Thyroid gland (tissue), 4 donors: Measurements from ENCODE around the gene DSCAM. TPM values are rescaled to one million over a fixed set of nuclear protein-coding genes. Genes with fewer than 3 reads are reported as not detected.

Source experiments
- DNase-seq, 2 donors: peaks; one replicate each; pipeline ENCODE4 v3.0.0-alpha.2; 2019
- H3K27ac ChIP-seq, 3 donors: fragments of 200-600 bp; sonication (generic); 1 replicate in 2 of 3; 2 replicates in 1 of 3; pipeline ENCODE4 v1.5.1; 2016 to 2019; ENCODE audit warnings: mild to moderate bottlenecking in 1 of 3, moderate library complexity in 1 of 3
- H3K27me3 ChIP-seq: fragments of 200-600 bp; sonication (generic); one replicate; pipeline ENCODE4 v1.5.1; 2019
- H3K36me3 ChIP-seq, 2 donors: fragments of 200-600 bp; sonication (generic); one replicate each; pipeline ENCODE4 v1.5.1; 2016 to 2019
- H3K4me1 ChIP-seq, 2 donors: fragments of 200-600 bp; sonication (generic); one replicate each; pipeline ENCODE4 v1.5.1; 2017 to 2019
- H3K4me3 ChIP-seq, 3 donors: fragments of 200-600 bp; sonication (generic); replicated peaks in 1 of 3; 1 replicate in 2 of 3; 2 replicates in 1 of 3; pipeline ENCODE4 v1.5.1; 2016; ENCODE audit warnings: mild to moderate bottlenecking in 1 of 3
- H3K9me3 ChIP-seq: fragments of 200-600 bp; sonication (generic); one replicate; pipeline ENCODE4 v1.5.1; 2017
- CTCF ChIP-seq, 6 experiments: fragments of 200-600 bp in 3 of 6; fragments of 450-650 bp in 3 of 6; sonication (generic) in 3 of 6; IDR thresholded peaks; one replicate each; pipeline ENCODE4 v1.5.1; 2016 to 2019; ENCODE audit warnings: antibody characterized with exemption in 6 of 6, mild to moderate bottlenecking in 2 of 6, inconsistent platforms in 1 of 6, moderate library complexity in 1 of 6
- POLR2A ChIP-seq, 2 donors: fragments of 450-650 bp; IDR thresholded peaks; one replicate each; pipeline ENCODE4 v1.6.1; 2017; ENCODE audit warnings: antibody characterized with exemption in 2 of 2, mild to moderate bottlenecking in 2 of 2, moderate library complexity in 1 of 2
- WGBS, 2 donors: methylation state at CpG; one replicate each; pipeline ENCODE4 v1.1.5; 2017; 5-methylcytosine and 5-hydroxymethylcytosine counted together
- intact Hi-C: fragments of 100-400 bp; cut with DNase I; formaldehyde crosslinking; loops from one replicate; pipeline ENCODE4 v1.15.1; 2023
- total RNA-seq, 4 donors: library from RNA; depleted of rRNA; stranded (reverse); fragments of >200 nt; gene quantifications; one replicate each; pipeline ENCODE4 v1.2.3, GENCODE V29; 2016

The DSCAM gene
- total RNA-seq, 4 donors from 2014 or later, result 0.20 TPM; not detected in 3

DNA sequence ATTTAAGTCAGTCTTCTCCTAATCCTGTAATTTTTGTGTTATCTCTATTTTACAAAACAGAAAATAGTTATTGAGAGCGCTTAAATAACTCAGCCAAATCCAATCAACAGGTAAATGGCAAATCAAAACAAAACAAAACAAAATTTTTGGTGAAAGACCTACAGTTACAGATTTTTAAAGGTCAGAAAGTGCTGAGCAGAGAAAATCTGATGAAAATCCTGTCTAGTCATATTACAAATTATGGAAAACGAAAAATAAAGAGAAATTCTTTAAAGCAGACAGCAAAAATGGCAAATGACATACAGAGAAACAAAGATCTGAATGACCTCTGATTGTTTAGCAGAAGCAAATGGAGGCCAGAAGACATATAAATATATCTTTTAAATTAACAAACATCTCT is 497.4 kb downstream of the DSCAM start:
- Histone ChIP-seq H3K9me3 (no peaks in the 10 kb centered on the region), H3K36me3 (no peaks in the 10 kb centered on the region), H3K27ac (no peak overlapping the region), H3K4me1 (no peaks in the 10 kb centered on the region), H3K27me3 (no peaks in the 10 kb centered on the region), H3K4me3 (no peak overlapping the region)
- TF ChIP-seq CTCF (IDR thresholded peaks at IDR 0.05), result no peak
- TF ChIP-seq POLR2A (IDR thresholded peaks at IDR 0.05), result no peak
- WGBS, 2 donors, result 81 to 86% methylated on average over 2 of the region's 2 CpGs
- intact Hi-C loops, result no loop called here
- DNase-seq, result no peak

- intact Hi-C loops, result no loop called here
These were observed 501.1 kb downstream of the DSCAM start for GRCh38 chr21:40345711-40346321.

DNA sequence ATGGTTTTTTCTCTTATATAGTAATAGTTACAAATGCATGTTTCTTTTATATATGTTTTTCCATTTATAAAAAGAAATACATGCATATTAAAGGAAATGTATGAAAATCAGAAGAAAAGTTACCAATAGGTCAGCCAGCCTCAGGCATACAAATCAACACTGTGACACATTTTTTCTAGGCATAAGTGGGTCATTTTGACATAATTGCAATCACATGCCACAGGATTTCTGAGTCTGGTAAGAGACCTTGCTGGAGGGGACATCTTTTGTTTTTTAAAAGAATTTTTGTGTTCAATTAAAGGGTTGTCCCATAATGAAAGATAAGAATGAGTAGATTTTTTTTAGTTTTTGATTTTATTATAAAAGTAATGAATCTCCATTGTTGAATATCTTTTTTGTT is 506.6 kb downstream of the DSCAM start:
- no peaks in the 10 kb centered on the region for H3K27me3 ChIP-seq
- H3K27ac ChIP-seq, result no peak overlapping the region
- TF ChIP-seq POLR2A (IDR thresholded peaks at IDR 0.05), result no peak
- no peak for TF ChIP-seq CTCF (IDR thresholded peaks at IDR 0.05)
- no peak for DNase-seq
- H3K4me1 ChIP-seq, result no peaks in the 10 kb centered on the region
- H3K36me3 ChIP-seq, result no peaks in the 10 kb centered on the region
- H3K9me3 ChIP-seq, result no peaks in the 10 kb centered on the region
- no peak overlapping the region for H3K4me3 ChIP-seq
- intact Hi-C loops, result no loop called here

More at GRCh38 chr21:40345711-40346321, 501.1 kb downstream of the DSCAM start:
- Histone ChIP-seq H3K4me1 (no peaks in the 10 kb centered on the region), H3K9me3 (no peaks in the 10 kb centered on the region), H3K36me3 (no peaks in the 10 kb centered on the region), H3K4me3 (no peak overlapping the region), H3K27ac (no peak overlapping the region), H3K27me3 (no peaks in the 10 kb centered on the region)
- DNase-seq, result no peak
- TF ChIP-seq CTCF (IDR thresholded peaks at IDR 0.05) (no peak), POLR2A (IDR thresholded peaks at IDR 0.05) (no peak)
- 84 to 85% methylated on average over 9 of the region's 9 CpGs for WGBS, 2 donors

DNA sequence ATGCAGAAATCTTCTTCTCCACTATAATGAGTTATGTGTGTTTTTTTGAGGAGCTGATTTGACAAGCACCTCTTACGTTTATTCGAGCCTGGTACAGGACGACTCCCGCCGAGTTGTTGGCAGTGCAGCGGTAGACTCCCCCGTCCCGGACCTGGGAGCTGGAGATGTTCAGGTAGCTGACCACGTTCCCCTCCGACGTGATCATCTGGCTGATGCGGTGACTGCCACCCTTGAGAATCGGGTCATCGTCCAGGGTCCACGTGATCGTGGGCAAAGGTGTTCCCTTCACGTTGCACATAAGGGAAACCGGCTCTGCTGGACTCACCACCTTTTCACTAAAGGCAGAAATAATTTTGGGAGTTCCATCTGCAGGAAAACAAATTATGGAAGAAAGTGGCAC is 507.9 kb downstream of the DSCAM start:
- no peak for DNase-seq
- Histone ChIP-seq H3K4me3 (no peak overlapping the region), H3K36me3 (no peaks in the 10 kb centered on the region), H3K27ac (no peak overlapping the region), H3K9me3 (no peaks in the 10 kb centered on the region), H3K4me1 (no peaks in the 10 kb centered on the region), H3K27me3 (no peaks in the 10 kb centered on the region)
- TF ChIP-seq POLR2A (IDR thresholded peaks at IDR 0.05) (no peak), CTCF (IDR thresholded peaks at IDR 0.05) (no peak)
- intact Hi-C loops, result no loop called here
- WGBS, 2 donors, result 63 to 84% methylated on average over 18 of the region's 18 CpGs

DNA sequence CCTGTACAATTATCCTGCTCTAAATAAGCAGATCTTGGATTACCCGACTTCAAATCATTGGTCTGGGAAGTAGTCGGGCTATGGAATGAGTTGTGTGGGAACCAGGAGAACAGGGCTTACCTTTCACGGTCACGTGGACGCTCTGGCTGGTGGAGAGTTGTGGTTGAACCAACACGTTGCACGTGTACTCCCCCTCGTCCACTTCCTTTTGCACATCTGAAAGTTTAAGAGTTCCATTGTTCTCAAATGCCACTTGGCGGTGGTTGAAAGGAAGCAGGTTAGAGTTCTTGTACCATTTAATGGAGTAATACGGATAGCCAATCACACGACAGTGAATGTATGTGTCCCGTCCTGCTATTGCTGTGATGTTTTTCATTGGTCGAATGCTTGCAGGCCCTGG is 509.0 kb downstream of the DSCAM start:
- TF ChIP-seq POLR2A (IDR thresholded peaks at IDR 0.05) (no peak), CTCF (IDR thresholded peaks at IDR 0.05) (no peak)
- Histone ChIP-seq H3K27ac (no peak overlapping the region), H3K4me1 (no peaks in the 10 kb centered on the region), H3K4me3 (no peak overlapping the region), H3K36me3 (no peaks in the 10 kb centered on the region), H3K27me3 (no peaks in the 10 kb centered on the region), H3K9me3 (no peaks in the 10 kb centered on the region)
- no peak for DNase-seq
- 82 to 87% methylated on average over 13 of the region's 13 CpGs for WGBS, 2 donors
- intact Hi-C loops, result no loop called here
